Measurements from ENCODE around the gene OOSP4B. TPM values are rescaled to one million over a fixed set of nuclear protein-coding genes. Genes with fewer than 3 reads are reported as not detected.

The OOSP4B gene
- total RNA-seq, 2 donors from 2014 or later, result not detected

DNA sequence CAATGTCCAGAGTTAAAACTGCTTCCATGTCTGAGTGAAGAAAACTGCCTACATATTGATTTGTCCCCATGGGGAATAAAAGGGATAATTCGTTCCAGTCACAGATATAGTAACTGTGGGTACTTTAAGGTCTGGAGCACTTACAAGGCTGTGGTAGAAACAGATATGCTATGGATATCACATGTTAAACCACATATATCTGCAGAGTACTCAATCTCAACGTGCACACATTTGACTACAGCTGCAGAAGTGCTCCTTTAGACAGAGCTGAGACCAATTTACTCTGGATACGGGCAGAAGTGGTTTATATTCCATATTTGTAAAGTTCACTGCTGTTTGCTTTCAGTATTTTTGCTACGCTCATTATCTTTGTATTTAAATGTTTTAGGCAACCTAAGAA is 61.8 kb downstream of the OOSP4B start:
- H3K4me3 ChIP-seq, result no peak overlapping the region
- TF ChIP-seq, protein P1, sequence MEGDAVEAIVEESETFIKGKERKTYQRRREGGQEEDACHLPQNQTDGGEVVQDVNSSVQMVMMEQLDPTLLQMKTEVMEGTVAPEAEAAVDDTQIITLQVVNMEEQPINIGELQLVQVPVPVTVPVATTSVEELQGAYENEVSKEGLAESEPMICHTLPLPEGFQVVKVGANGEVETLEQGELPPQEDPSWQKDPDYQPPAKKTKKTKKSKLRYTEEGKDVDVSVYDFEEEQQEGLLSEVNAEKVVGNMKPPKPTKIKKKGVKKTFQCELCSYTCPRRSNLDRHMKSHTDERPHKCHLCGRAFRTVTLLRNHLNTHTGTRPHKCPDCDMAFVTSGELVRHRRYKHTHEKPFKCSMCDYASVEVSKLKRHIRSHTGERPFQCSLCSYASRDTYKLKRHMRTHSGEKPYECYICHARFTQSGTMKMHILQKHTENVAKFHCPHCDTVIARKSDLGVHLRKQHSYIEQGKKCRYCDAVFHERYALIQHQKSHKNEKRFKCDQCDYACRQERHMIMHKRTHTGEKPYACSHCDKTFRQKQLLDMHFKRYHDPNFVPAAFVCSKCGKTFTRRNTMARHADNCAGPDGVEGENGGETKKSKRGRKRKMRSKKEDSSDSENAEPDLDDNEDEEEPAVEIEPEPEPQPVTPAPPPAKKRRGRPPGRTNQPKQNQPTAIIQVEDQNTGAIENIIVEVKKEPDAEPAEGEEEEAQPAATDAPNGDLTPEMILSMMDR (IDR thresholded peaks at IDR 0.05), result no peak
- H3K4me1 ChIP-seq (ENCODE audit: control insufficient read depth in 1 of 2, low read depth in 2 of 2), result no peaks in the 10 kb centered on the region
- H3K9me3 ChIP-seq, result no peaks in the 10 kb centered on the region
- ATAC-seq (ENCODE audit: insufficient number of reproducible peaks, low FRiP score, low read depth) (no peak), DNase-seq (ENCODE audit: low spot score) (no peak)
- no peaks in the 10 kb centered on the region for H3K27me3 ChIP-seq (replicated peaks; ENCODE audit: insufficient read depth)
- H3K36me3 ChIP-seq, result no peaks in the 10 kb centered on the region
- no peak overlapping the region for H3K27ac ChIP-seq

DNA sequence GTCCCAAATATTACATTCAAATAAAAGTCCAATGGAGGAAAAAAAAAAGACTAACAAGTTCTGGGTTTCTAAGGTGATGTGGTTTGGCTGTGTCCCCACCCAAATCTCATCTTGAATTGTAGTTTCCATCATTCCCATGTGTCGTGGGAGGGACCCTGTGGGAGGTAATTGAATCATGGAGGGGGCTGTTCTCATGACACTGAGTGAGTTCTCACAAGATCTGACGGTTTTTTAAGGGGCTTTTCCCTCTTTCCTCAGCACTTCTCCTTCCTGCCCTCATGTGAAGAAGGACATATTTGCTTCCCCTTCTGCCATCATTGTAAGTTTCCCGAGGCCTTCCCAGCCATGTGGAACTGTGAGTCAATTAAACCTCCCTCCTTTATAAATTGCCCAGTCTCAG is 63.6 kb downstream of the OOSP4B start:
- Histone ChIP-seq H3K27ac (no peak overlapping the region), H3K9me3 (no peaks in the 10 kb centered on the region), H3K27me3 (replicated peaks; ENCODE audit: insufficient read depth) (no peaks in the 10 kb centered on the region), H3K4me1 (ENCODE audit: control insufficient read depth in 1 of 2, low read depth in 2 of 2) (no peaks in the 10 kb centered on the region), H3K4me3 (no peak overlapping the region), H3K36me3 (no peaks in the 10 kb centered on the region)
- TF ChIP-seq, protein P1 (IDR thresholded peaks at IDR 0.05), result no peak
- ATAC-seq (ENCODE audit: insufficient number of reproducible peaks, low FRiP score, low read depth) (no peak), DNase-seq (ENCODE audit: low spot score) (no peak)

Other genes starting within 250 kb of the OOSP4B start
- 10 to 100 TPM; 23.6 to 28.1 TPM for gene MRPL16, start 206.4 kb upstream of the OOSP4B start, total RNA-seq
- gene CBLIF, start 171.7 kb upstream of the OOSP4B start, total RNA-seq, result 1 to 10 TPM in 1 of 2 donors, not detected in 1; 1.8 TPM
- not detected for gene TCN1, start 150.7 kb upstream of the OOSP4B start, total RNA-seq
- not detected for gene OOSP3, start 138.4 kb upstream of the OOSP4B start, total RNA-seq
- not detected for gene OOSP1, start 78.7 kb upstream of the OOSP4B start, total RNA-seq
- gene OOSP4A, start 53.1 kb upstream of the OOSP4B start, total RNA-seq, result not detected
- gene OOSP2, start 23.2 kb downstream of the OOSP4B start, total RNA-seq, result not detected
- not detected for gene MS4A3, start 39.5 kb downstream of the OOSP4B start, total RNA-seq
- 1 to 10 TPM; 1.1 to 5.9 TPM for gene MS4A2, start 71.5 kb downstream of the OOSP4B start, total RNA-seq
- gene MS4A6A, start 165.9 kb downstream of the OOSP4B start, total RNA-seq, result 100 to 1,000 TPM; 111 to 162 TPM
- gene MS4A4E, start 226.0 kb downstream of the OOSP4B start, total RNA-seq, result 10 to 100 TPM in 1 of 2 donors, 1 to 10 TPM in 1; 1.1 to 13.9 TPM